ENCODE results near the gene GLMP. TPM values are rescaled to one million over a fixed set of nuclear protein-coding genes. Genes with fewer than 3 reads are reported as not detected.

GLMP gene
- total RNA-seq, 1 donor from 2014 or later: 19.1 TPM

DNA sequence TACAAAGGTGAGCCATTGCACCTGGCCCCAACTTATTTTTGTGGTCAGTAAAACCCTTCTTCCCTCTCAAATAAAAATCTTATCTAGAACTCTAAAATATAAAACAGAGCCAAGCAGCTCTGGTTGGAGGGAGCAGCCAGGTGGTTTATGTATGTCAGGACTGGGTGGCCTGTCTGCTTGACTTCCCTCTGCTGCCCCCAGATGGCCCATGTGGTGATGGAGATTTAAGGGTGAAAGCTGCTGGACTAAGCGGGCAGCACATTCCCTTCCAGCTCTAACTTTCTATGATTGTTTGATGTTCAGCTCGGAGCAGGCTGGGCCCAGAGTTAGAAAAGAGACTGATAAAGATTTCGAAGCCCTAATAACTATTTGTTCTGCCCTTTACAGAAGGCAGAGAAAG lies 35.7 kb downstream of the GLMP start:
- peaks cover 10% of the 10 kb centered on the region for H3K4me1 Mint-ChIP-seq (ENCODE audit: low read depth)
- no peak overlapping the region for H3K27ac Mint-ChIP-seq
- H3K36me3 Mint-ChIP-seq (ENCODE audit: low read depth): peaks cover 74% of the 10 kb centered on the region
- H3K4me3 Mint-ChIP-seq (ENCODE audit: low read depth): no peak overlapping the region
- intact Hi-C loops (cut with micrococcal nuclease): no loop called here
- H3K9me3 Mint-ChIP-seq: no peaks in the 10 kb centered on the region
- no peaks in the 10 kb centered on the region for H3K27me3 Mint-ChIP-seq (ENCODE audit: low read depth)
- no peak for DNase-seq (ENCODE audit: low spot score)

DNA sequence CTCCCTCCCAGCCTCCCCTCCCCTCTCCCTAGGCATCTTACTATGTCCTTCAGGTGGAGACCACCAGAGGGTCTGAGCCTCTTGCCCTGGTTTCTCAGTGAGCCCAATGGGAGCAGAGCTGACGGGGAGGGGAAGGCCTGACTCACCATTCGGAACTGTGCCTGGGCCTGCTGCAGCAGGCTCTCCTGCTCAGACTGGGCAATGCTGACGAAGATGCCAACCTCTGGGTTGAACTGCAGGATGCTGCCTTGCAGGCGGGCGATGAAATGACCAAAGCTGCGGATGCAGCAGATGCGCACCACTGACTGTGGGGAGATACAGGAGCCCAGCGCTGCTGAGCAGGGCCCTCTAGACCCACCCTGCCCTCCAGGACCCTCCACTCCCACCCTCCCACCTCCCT lies 36.6 kb downstream of the GLMP start:
- H3K27ac Mint-ChIP-seq: no peak overlapping the region
- H3K36me3 Mint-ChIP-seq (ENCODE audit: low read depth): peaks cover 71% of the 10 kb centered on the region
- peaks cover 10% of the 10 kb centered on the region for H3K4me1 Mint-ChIP-seq (ENCODE audit: low read depth)
- no peak overlapping the region for H3K4me3 Mint-ChIP-seq (ENCODE audit: low read depth)
- H3K9me3 Mint-ChIP-seq: no peaks in the 10 kb centered on the region
- no peak for DNase-seq (ENCODE audit: low spot score)
- H3K27me3 Mint-ChIP-seq (ENCODE audit: low read depth): no peaks in the 10 kb centered on the region
- intact Hi-C loops (cut with micrococcal nuclease): no loop called here

DNA sequence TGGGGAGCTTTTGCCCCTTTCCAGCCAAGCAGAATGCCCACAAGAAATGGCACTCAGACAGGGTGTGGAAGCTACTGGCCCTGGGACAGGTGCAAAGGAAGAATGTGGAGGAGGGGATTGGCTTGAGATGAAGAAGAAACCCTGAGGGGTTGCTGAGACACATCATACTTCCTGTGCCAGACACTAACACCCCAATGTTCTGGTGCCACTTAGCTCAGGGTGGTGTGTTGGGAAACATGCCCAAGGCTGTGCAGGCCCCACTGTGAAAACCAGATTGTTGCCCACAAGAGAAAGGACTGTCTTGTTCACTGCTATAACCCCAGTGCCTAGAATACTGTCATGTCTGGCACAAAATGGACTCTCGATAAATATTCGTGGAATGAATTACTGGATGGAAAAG lies 37.8 kb downstream of the GLMP start:
- Mint-ChIP-seq H3K9me3 (no peaks in the 10 kb centered on the region), H3K27ac (peak overlapping the region; percentile 49), H3K4me1 (ENCODE audit: low read depth) (peaks cover 15% of the 10 kb centered on the region), H3K27me3 (ENCODE audit: low read depth) (no peaks in the 10 kb centered on the region), H3K4me3 (ENCODE audit: low read depth) (no peak overlapping the region), H3K36me3 (ENCODE audit: low read depth) (peaks cover 69% of the 10 kb centered on the region)
- DNase-seq (ENCODE audit: low spot score): no peak
- intact Hi-C loops (cut with micrococcal nuclease): no loop called here

DNA sequence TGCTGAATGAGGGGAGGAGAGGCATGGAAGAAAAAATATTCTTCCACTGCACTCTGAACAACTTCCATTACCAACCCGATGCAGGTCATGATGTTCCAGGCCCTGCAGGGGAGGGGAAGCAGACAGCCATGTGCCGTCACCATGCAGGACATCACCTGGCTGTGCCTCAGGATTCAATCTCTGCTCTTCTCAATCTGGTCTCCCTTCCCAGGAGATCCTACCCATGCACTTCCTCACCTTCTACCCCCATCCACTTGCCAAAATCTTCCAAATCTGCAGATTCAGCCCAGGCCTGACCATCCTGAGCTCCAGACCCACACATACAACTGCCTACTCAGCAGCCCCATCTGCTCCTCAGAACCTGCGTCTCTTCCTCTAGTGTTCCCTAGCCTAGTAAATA lies 41.8 kb downstream of the GLMP start:
- no peak for DNase-seq (ENCODE audit: low spot score)
- Mint-ChIP-seq H3K36me3 (ENCODE audit: low read depth) (peaks cover 74% of the 10 kb centered on the region), H3K27ac (no peak overlapping the region), H3K27me3 (ENCODE audit: low read depth) (no peaks in the 10 kb centered on the region), H3K9me3 (no peaks in the 10 kb centered on the region), H3K4me3 (ENCODE audit: low read depth) (no peak overlapping the region), H3K4me1 (ENCODE audit: low read depth) (peaks cover 21% of the 10 kb centered on the region)
- intact Hi-C loops (cut with micrococcal nuclease): no loop called here

DNA sequence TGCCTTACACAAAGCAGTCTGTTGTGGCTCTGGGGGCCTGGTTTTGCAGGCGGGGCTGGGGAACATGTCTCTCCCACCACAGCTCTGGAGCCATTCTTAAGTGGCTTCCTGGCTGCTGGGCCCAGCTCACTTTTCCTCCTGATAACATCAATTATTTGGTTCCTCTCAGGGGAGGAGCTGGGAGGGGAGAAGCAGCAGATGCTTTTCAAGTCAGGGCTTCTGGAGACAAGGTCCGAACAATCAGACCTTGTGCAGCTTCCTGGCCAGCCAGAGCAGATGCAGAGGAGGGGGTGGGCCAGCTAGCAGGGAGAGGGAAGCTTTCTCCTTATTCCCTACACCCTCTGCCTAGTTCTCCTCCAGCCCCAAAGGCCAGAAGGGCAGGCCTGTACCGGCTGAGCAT lies 44.0 kb downstream of the GLMP start:
- H3K36me3 Mint-ChIP-seq (ENCODE audit: low read depth): peaks cover 57% of the 10 kb centered on the region
- H3K27me3 Mint-ChIP-seq (ENCODE audit: low read depth): no peaks in the 10 kb centered on the region
- no peaks in the 10 kb centered on the region for H3K9me3 Mint-ChIP-seq
- no peak overlapping the region for H3K4me3 Mint-ChIP-seq (ENCODE audit: low read depth)
- no peak for DNase-seq (ENCODE audit: low spot score)
- H3K4me1 Mint-ChIP-seq (ENCODE audit: low read depth): peaks cover 11% of the 10 kb centered on the region
- intact Hi-C loops (cut with micrococcal nuclease): no loop called here
- H3K27ac Mint-ChIP-seq: no peak overlapping the region

DNA sequence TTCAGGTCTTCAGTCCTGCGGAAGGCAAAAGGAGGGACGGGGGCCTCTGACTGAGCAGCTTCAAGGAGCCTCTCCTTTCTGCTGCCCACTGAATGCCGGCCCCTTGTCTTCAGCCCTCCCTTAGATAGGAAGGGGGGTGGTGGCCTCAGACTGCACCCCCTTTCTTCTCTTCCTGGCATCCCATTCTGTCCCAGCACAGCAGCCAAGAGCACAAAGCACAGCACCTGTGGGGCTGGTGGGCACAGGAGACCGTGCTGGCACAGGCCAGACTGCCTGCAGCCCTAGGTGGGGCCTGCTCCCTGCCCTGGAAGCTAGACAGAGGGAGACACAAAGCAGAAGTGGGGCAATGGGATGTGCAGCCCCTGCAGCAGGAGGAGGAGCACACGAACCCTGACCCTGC lies 45.9 kb downstream of the GLMP start:
- Mint-ChIP-seq H3K4me3 (ENCODE audit: low read depth) (no peak overlapping the region), H3K36me3 (ENCODE audit: low read depth) (peaks cover 49% of the 10 kb centered on the region), H3K4me1 (ENCODE audit: low read depth) (peaks cover 21% of the 10 kb centered on the region), H3K9me3 (no peaks in the 10 kb centered on the region), H3K27ac (no peak overlapping the region), H3K27me3 (ENCODE audit: low read depth) (no peaks in the 10 kb centered on the region)
- intact Hi-C loops (cut with micrococcal nuclease): no loop called here
- no peak for DNase-seq (ENCODE audit: low spot score)

DNA sequence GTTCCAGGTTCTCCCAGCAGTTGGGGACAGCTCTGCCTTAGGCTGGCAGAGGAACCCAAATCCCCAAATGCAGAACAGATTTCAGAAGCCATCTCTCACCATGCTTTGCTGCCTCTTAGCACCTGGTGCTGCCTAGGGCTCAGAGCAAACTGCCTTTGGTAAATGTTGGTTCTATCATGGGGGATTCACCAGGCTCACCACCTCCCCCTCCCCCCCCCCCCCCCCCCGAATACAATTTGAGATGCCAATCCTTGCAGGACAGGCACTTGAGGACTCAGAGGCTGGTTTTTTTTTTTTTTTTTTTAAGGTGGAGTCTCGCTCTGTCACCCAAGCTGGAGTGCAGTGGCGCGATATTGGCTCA lies 47.2 kb downstream of the GLMP start:
- intact Hi-C loops (cut with micrococcal nuclease): no loop called here
- H3K9me3 Mint-ChIP-seq: no peaks in the 10 kb centered on the region
- H3K4me3 Mint-ChIP-seq (ENCODE audit: low read depth): no peak overlapping the region
- H3K36me3 Mint-ChIP-seq (ENCODE audit: low read depth): peaks cover 41% of the 10 kb centered on the region
- H3K27ac Mint-ChIP-seq: no peak overlapping the region
- H3K4me1 Mint-ChIP-seq (ENCODE audit: low read depth): peaks cover 25% of the 10 kb centered on the region
- DNase-seq (ENCODE audit: low spot score): no peak
- H3K27me3 Mint-ChIP-seq (ENCODE audit: low read depth): no peaks in the 10 kb centered on the region

DNA sequence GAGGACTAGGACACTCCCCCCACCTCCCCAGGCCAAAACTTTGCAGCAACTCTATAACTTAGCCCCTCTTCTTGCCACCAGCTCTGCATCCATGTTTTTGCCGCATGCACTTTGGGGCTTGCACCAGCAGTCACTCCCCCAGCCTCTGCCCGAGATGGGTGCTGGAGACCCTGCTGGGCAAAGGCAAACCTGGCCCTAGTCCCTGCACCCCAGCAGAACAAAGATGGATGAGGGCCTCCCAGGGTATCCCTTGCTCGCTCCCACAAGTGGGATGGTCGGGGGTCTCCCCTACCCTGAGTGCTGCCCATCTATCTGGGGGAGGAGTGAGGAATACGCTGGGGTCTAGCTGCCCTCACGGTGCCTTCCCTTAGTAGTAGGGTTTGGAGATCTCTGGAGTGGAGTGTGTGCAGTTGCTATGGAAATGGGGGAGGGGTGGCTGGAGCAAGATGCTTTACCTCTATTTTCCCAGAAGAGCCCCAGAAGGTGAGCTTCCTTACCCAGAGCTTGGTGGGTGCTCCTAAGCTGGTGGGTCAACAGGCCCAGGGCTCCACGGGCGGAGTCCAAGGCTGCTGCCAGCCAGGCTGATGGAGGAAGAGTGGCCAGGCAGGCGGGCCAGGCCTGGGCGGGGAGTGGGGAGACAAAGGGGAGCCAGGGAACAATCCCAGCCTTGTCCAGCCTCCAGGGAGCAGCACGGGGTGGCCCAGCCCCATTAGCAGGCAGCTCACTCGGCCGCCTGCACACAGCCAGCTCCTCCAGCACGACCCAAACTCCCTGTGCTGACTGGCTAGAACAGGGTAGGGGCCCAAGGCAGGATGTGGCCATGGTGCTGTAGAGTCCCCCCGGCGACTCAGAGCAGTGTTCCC lies 47.8 kb downstream of the GLMP start, which contains the start of gene PAQR6:
TSS of gene PAQR6 (minus strand) at position 597 of the 863 bp plus-strand sequence. CDS start 1,325 bp downstream, outside the sequence.
- intact Hi-C loops (cut with micrococcal nuclease): no loop called here
- Mint-ChIP-seq H3K4me3 (ENCODE audit: low read depth) (no peak within 1 kb of the TSS), H3K27me3 (ENCODE audit: low read depth) (no peaks in the 10 kb centered on the region), H3K4me1 (ENCODE audit: low read depth) (peaks cover 20% of the 10 kb centered on the region), H3K36me3 (ENCODE audit: low read depth) (peaks cover 35% of the 10 kb centered on the region), H3K9me3 (no peaks in the 10 kb centered on the region), H3K27ac (no peak within 1 kb of the TSS)
- no peak for DNase-seq (ENCODE audit: low spot score)

DNA sequence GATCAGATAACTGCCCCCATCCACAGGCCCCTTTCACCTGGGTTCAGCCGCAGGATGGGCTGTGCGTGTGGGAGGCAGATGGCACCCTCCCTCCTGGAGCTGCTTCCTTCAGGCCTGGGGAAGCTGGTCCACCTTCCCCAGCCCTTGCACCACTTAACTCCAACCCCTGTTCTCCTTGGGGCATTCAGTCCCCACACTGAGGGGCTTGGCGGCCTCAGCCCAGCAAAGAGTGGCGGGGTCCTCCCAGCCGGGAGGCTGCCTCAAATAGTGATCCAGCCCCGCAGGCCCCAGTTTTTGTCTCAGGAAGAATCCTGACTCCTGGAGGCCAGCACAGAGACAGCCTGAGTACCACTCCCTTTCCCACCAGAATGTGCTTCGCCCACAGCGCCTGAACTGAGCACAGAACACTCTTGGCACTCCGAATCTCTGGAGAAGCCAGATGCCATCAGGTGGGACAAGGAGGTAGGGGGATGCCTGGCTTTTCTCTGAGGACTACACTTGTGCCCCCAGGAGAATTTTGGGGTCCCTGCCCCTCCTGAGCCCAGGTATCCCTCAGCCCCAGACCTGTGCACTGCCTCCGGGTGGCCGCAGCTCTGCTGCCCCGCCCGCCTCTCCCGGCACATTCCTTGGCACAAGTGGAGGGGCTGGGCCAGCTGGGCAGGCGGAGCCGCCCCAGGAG lies 48.6 kb downstream of the GLMP start:
- intact Hi-C loops (cut with micrococcal nuclease): no loop called here
- H3K4me3 Mint-ChIP-seq (ENCODE audit: low read depth): no peak overlapping the region
- no peak overlapping the region for H3K27ac Mint-ChIP-seq
- H3K36me3 Mint-ChIP-seq (ENCODE audit: low read depth): peaks cover 28% of the 10 kb centered on the region
- no peak for DNase-seq (ENCODE audit: low spot score)
- no peaks in the 10 kb centered on the region for H3K9me3 Mint-ChIP-seq
- no peaks in the 10 kb centered on the region for H3K27me3 Mint-ChIP-seq (ENCODE audit: low read depth)
- H3K4me1 Mint-ChIP-seq (ENCODE audit: low read depth): peaks cover 14% of the 10 kb centered on the region

DNA sequence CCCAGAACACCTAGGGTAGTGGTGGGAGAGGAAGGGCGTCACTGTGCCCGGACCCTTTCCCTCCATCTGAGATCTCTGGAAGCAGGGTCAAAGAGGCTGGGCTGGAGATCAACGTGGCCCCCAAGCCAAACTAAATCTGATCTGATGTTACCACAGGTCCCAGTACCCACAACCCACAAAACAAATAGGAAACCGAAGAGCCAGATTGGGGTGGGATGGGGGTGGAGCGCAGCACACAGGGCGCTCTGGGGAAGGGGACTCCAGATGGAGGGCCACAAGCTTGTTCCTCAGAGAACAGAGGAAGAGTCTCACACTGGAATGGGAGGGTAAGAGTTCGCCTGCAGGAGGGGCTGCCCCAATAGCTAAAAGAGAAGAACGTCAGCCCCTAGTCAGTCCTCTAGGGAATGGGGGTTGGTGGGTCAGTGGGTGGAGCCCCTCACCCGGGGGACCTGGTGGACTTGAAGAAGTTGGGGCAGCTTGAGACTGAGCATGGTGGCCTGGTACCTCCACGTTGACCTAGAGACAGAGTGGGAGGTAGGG lies 49.2 kb downstream of the GLMP start:
- H3K27me3 Mint-ChIP-seq (ENCODE audit: low read depth): no peaks in the 10 kb centered on the region
- H3K36me3 Mint-ChIP-seq (ENCODE audit: low read depth): peaks cover 23% of the 10 kb centered on the region
- intact Hi-C loops (cut with micrococcal nuclease): no loop called here
- H3K27ac Mint-ChIP-seq: no peak overlapping the region
- H3K4me1 Mint-ChIP-seq (ENCODE audit: low read depth): peaks cover 14% of the 10 kb centered on the region
- DNase-seq (ENCODE audit: low spot score): no peak
- no peaks in the 10 kb centered on the region for H3K9me3 Mint-ChIP-seq
- H3K4me3 Mint-ChIP-seq (ENCODE audit: low read depth): peak overlapping the region; percentile 8

DNA sequence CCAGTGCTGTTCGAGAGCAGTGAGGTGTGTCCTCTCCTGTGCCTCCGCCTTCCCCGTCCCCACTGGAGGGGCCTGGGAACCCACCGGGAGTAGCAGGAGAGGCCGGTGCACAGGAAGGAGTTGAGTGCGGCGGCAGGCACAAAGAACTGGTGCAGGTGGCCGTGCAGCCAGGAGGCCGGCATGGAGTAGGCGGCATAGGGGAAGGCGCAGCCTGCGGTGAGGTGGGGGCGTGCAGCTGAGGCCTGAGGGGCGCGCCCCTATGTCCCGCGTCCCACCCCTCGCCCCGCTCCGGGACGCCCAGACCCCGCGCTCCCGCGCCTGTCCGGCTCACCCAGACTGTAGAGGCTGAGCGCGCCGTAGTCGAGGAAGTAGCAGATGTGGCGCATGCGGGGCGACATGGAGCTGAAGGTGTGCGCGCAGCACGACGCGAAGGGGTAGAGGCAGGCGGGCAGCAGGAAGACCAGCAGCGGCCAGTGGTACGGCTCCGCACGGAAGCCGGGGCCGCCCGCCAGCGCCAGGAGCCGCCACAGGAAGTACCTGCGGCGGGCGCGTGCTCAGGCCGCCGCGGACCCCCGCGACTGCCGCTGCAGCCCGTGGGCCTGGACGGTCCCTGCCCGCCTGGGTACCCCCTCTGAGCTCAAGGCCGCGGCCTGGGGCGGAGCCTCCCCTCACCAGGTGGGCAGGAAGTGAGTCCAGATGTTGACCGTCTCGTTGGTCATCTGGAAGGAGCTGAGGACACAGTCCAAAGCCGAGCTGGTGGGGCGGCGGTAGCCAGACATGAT lies 49.8 kb downstream of the GLMP start:
- H3K9me3 Mint-ChIP-seq: no peaks in the 10 kb centered on the region
- H3K27ac Mint-ChIP-seq: peak overlapping the region; percentile 58
- H3K36me3 Mint-ChIP-seq (ENCODE audit: low read depth): peaks cover 21% of the 10 kb centered on the region
- DNase-seq (ENCODE audit: low spot score): no peak
- H3K27me3 Mint-ChIP-seq (ENCODE audit: low read depth): no peaks in the 10 kb centered on the region
- intact Hi-C loops (cut with micrococcal nuclease): no loop called here
- H3K4me3 Mint-ChIP-seq (ENCODE audit: low read depth): peak overlapping the region; percentile 65
- peaks cover 14% of the 10 kb centered on the region for H3K4me1 Mint-ChIP-seq (ENCODE audit: low read depth)

DNA sequence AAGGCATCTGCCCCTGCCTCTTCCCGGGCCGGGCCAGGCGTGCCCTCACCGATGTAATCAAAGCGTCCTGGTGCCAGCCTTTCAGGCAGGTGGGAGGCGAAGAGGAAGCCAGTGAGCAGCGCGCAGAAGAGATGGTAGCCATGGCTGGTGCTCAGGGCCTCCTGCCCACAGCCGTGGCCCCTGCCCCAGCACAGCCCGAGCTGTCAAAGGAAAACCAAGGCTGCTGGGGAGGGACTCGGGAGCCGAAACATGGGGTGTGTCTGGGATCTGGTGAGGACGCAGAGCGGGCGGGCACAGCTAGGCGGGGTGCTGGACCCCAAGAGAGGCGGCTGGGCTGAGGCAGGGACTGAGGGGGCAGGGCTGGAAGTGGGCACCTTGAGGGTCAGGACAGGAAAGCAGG lies 50.8 kb downstream of the GLMP start:
- intact Hi-C loops (cut with micrococcal nuclease): no loop called here
- no peaks in the 10 kb centered on the region for H3K9me3 Mint-ChIP-seq
- peak overlapping the region; percentile 45 for H3K4me3 Mint-ChIP-seq (ENCODE audit: low read depth)
- no peak overlapping the region for H3K27ac Mint-ChIP-seq
- peaks cover 19% of the 10 kb centered on the region for H3K36me3 Mint-ChIP-seq (ENCODE audit: low read depth)
- peaks cover 14% of the 10 kb centered on the region for H3K4me1 Mint-ChIP-seq (ENCODE audit: low read depth)
- DNase-seq (ENCODE audit: low spot score): no peak
- H3K27me3 Mint-ChIP-seq (ENCODE audit: low read depth): no peaks in the 10 kb centered on the region
